IPS-20b (cell line): ENCODE measurements around the gene CABLES2.

ENCODE experiments used
- H3K27ac ChIP-seq: one replicate; pipeline ENCODE4 v1.5.1; 2013; ENCODE audit warnings: low read length
- H3K27me3 ChIP-seq: 2 replicates; pipeline ENCODE4 v1.6.1; 2013; ENCODE audit warnings: mild to moderate bottlenecking, low read length, inconsistent platforms; ENCODE audit not compliant: insufficient read depth
- H3K36me3 ChIP-seq: 2 replicates; pipeline ENCODE4 v1.6.1; 2013; ENCODE audit warnings: low read depth, mild to moderate bottlenecking, inconsistent platforms, low read length, moderate library complexity; ENCODE audit not compliant: insufficient read depth
- H3K4me1 ChIP-seq: 2 replicates; pipeline ENCODE4 v1.6.1; 2013; ENCODE audit warnings: mild to moderate bottlenecking, control low read depth, inconsistent platforms, low read length, moderate library complexity; ENCODE audit not compliant: insufficient read depth
- H3K4me3 ChIP-seq: 2 replicates; pipeline ENCODE4 v1.5.1; 2013; ENCODE audit warnings: mild to moderate bottlenecking, low read length, inconsistent platforms
- H3K9ac ChIP-seq: 2 replicates; pipeline ENCODE4 v1.6.1; 2013; ENCODE audit warnings: low read depth, mild to moderate bottlenecking, inconsistent platforms, low read length, moderate library complexity
- H3K9me3 ChIP-seq: 2 replicates; pipeline ENCODE4 v1.6.1; 2013; ENCODE audit warnings: mild to moderate bottlenecking, low read depth, low read length, inconsistent platforms; ENCODE audit not compliant: insufficient read depth

The CABLES2 gene

GRCh38 chr20:62370115-62370806 is 36.8 kb downstream of the CABLES2 start:
- H3K4me1 ChIP-seq: peaks cover 25% of the 10 kb centered on the region
- no peak overlapping the region for H3K27ac ChIP-seq
- no peak overlapping the region for H3K4me3 ChIP-seq
- H3K36me3 ChIP-seq: no peaks in the 10 kb centered on the region
- H3K9me3 ChIP-seq: no peaks in the 10 kb centered on the region
- peaks cover 3% of the 10 kb centered on the region; the same call in 1 of the 2 replicates for H3K27me3 ChIP-seq
- H3K9ac ChIP-seq: no peak overlapping the region; the same call in 1 of the 2 replicates

GRCh38 chr20:62369815-62370114 is 37.3 kb downstream of the CABLES2 start:
- no peak overlapping the region for H3K27ac ChIP-seq
- H3K9me3 ChIP-seq: no peaks in the 10 kb centered on the region
- H3K4me1 ChIP-seq: peaks cover 26% of the 10 kb centered on the region
- no peak overlapping the region; the same call in 1 of the 2 replicates for H3K9ac ChIP-seq
- no peak overlapping the region for H3K4me3 ChIP-seq
- H3K27me3 ChIP-seq: peaks cover 3% of the 10 kb centered on the region; the same call in 1 of the 2 replicates
- no peaks in the 10 kb centered on the region for H3K36me3 ChIP-seq

GRCh38 chr20:62368976-62369814 is 37.9 kb downstream of the CABLES2 start:
- Histone ChIP-seq H3K27me3 (peaks cover 3% of the 10 kb centered on the region; the same call in 1 of the 2 replicates), H3K4me3 (peak overlapping the region; percentile 68; the same call in 1 of the 2 replicates), H3K36me3 (no peaks in the 10 kb centered on the region), H3K4me1 (peaks cover 30% of the 10 kb centered on the region), H3K9ac (peak overlapping the region; percentile 70; the same call in 1 of the 2 replicates), H3K9me3 (no peaks in the 10 kb centered on the region), H3K27ac (no peak overlapping the region)

GRCh38 chr20:62368392-62368975 is 38.6 kb downstream of the CABLES2 start:
- H3K4me3 ChIP-seq: peak overlapping the region; percentile 68; the same call in 1 of the 2 replicates
- no peaks in the 10 kb centered on the region for H3K36me3 ChIP-seq
- peaks cover 37% of the 10 kb centered on the region for H3K4me1 ChIP-seq
- H3K27me3 ChIP-seq: peaks cover 3% of the 10 kb centered on the region; the same call in 1 of the 2 replicates
- H3K27ac ChIP-seq: no peak overlapping the region
- H3K9ac ChIP-seq: peak overlapping the region; percentile 70; the same call in 1 of the 2 replicates
- no peaks in the 10 kb centered on the region for H3K9me3 ChIP-seq

GRCh38 chr20:62367633-62368391 is 39.3 kb downstream of the CABLES2 start:
- Histone ChIP-seq H3K9ac (peak overlapping the region; percentile 70; the same call in 1 of the 2 replicates), H3K4me3 (peak overlapping the region; percentile 68), H3K27ac (no peak overlapping the region), H3K9me3 (no peaks in the 10 kb centered on the region), H3K4me1 (peaks cover 40% of the 10 kb centered on the region), H3K27me3 (peaks cover 3% of the 10 kb centered on the region; the same call in 1 of the 2 replicates), H3K36me3 (no peaks in the 10 kb centered on the region)

GRCh38 chr20:62367136-62367632 is 39.9 kb downstream of the CABLES2 start, which contains the start of gene LAMA5:
Gene LAMA5, minus strand, starts transcription at chr20:62367312. Its CDS starts 67 bp downstream, at chr20:62367245.
- Histone ChIP-seq H3K27ac (peak within 1 kb of the TSS; percentile 68), H3K9me3 (no peaks in the 10 kb centered on the region), H3K36me3 (no peaks in the 10 kb centered on the region), H3K9ac (peak within 1 kb of the TSS; percentile 78), H3K4me1 (peaks cover 43% of the 10 kb centered on the region), H3K27me3 (peaks cover 3% of the 10 kb centered on the region; the same call in 1 of the 2 replicates), H3K4me3 (peak within 1 kb of the TSS; percentile 81)

GRCh38 chr20:62366370-62367135 is 40.5 kb downstream of the CABLES2 start:
- peaks cover 48% of the 10 kb centered on the region for H3K4me1 ChIP-seq
- peaks cover 3% of the 10 kb centered on the region; the same call in 1 of the 2 replicates for H3K27me3 ChIP-seq
- H3K27ac ChIP-seq: peak overlapping the region; percentile 68
- H3K9me3 ChIP-seq: no peaks in the 10 kb centered on the region
- H3K9ac ChIP-seq: peak overlapping the region; percentile 78
- no peaks in the 10 kb centered on the region for H3K36me3 ChIP-seq
- H3K4me3 ChIP-seq: peak overlapping the region; percentile 81

- H3K36me3 ChIP-seq: no peaks in the 10 kb centered on the region
- peaks cover 53% of the 10 kb centered on the region for H3K4me1 ChIP-seq
- peaks cover 3% of the 10 kb centered on the region; the same call in 1 of the 2 replicates for H3K27me3 ChIP-seq
- H3K4me3 ChIP-seq: peak overlapping the region; percentile 81
- no peaks in the 10 kb centered on the region for H3K9me3 ChIP-seq
- peak overlapping the region; percentile 78 for H3K9ac ChIP-seq
- H3K27ac ChIP-seq: peak overlapping the region; percentile 68
These were observed 41.2 kb downstream of the CABLES2 start for GRCh38 chr20:62365814-62366369.

- Histone ChIP-seq H3K36me3 (no peaks in the 10 kb centered on the region), H3K27me3 (peaks cover 3% of the 10 kb centered on the region; the same call in 1 of the 2 replicates), H3K4me1 (peaks cover 49% of the 10 kb centered on the region), H3K9ac (no peak overlapping the region), H3K27ac (no peak overlapping the region), H3K4me3 (peak overlapping the region; percentile 81), H3K9me3 (no peaks in the 10 kb centered on the region)
These were observed 42.0 kb downstream of the CABLES2 start for GRCh38 chr20:62364911-62365736.
